SK-N-SH (cell line): ENCODE data around the gene TNFRSF21. TPM values are rescaled to one million over a fixed set of nuclear protein-coding genes. Genes with fewer than 3 reads are reported as not detected.

Experiments used
- CTCF ChIA-PET: fragments of 300-600, 350-600 bp; formaldehyde crosslinking; extraction: SDS; loops from one replicate; lab custom pipeline; 2021; lab: Yijun Ruan, JAX
- POLR2A ChIA-PET: fragments of 350-600 bp; sonication (Branson Sonifier 250); formaldehyde crosslinking; extraction: SDS; loops from one replicate; lab custom pipeline; 2020; ENCODE audit warnings: antibody characterized with exemption, inconsistent platforms; lab: Yijun Ruan, JAX
- DNase-seq: peaks from one replicate; pipeline ENCODE4 v3.0.0; 2012
- H2AFZ ChIP-seq: fragments of 200-600 bp; sonication (generic); 2 replicates; pipeline ENCODE4 v1.8.1; 2016; ENCODE audit warnings: antibody characterized with exemption, mild to moderate bottlenecking, low read depth
- H3F3A ChIP-seq: fragments of 200-600 bp; sonication (generic); replicated peaks from 2 replicates; pipeline ENCODE3; 2016; ENCODE audit warnings: antibody characterized with exemption, mild to moderate bottlenecking; ENCODE audit not compliant: insufficient read depth
- H3K27ac ChIP-seq, 2 experiments: fragments of 200-500 bp in 1 of 2; fragments of 200-600 bp in 1 of 2; sonication (Bioruptor generic) in 1 of 2; sonication (generic), shearing (Covaris generic) in 1 of 2; 2 replicates each; pipeline versions ENCODE4 v1.5.1 to v1.6.1; 2014 to 2016; ENCODE audit warnings: low read depth in 2 of 2, inconsistent platforms in 1 of 2, low read length in 1 of 2, mild to moderate bottlenecking in 1 of 2, mixed read lengths in 1 of 2
- H3K27me3 ChIP-seq: fragments of 200-600 bp; sonication (generic), shearing (Covaris generic); 2 replicates; pipeline ENCODE4 v1.6.1; 2016; ENCODE audit warnings: mixed run types; ENCODE audit not compliant: insufficient read depth
- H3K36me3 ChIP-seq, 2 experiments: fragments of 200-500 bp in 1 of 2; fragments of 200-600 bp in 1 of 2; sonication (Bioruptor generic) in 1 of 2; sonication (generic) in 1 of 2; replicated peaks in 1 of 2; 2 replicates each; pipeline versions ENCODE3 to v1.5.1; 2014 to 2016; ENCODE audit warnings: low read length in 1 of 2, mild to moderate bottlenecking in 1 of 2; ENCODE audit not compliant: insufficient read depth in 2 of 2, control insufficient read depth in 1 of 2
- H3K4me1 ChIP-seq, 2 experiments: fragments of 200-500 bp in 1 of 2; fragments of 200-600 bp in 1 of 2; sonication (Bioruptor generic) in 1 of 2; sonication (generic), shearing (Covaris generic) in 1 of 2; 2 replicates each; pipeline versions ENCODE4 v1.5.1 to v1.6.1; 2014 to 2016; ENCODE audit warnings: low read depth in 1 of 2, low read length in 1 of 2, mixed run types in 1 of 2; ENCODE audit not compliant: insufficient read depth in 2 of 2, control insufficient read depth in 1 of 2
- H3K4me2 ChIP-seq: fragments of 200-600 bp; sonication (generic), shearing (Covaris generic); 2 replicates; pipeline ENCODE4 v1.6.1; 2017; ENCODE audit warnings: mixed run types
- H3K4me3 ChIP-seq, 2 experiments: fragments of 200-500 bp in 1 of 2; fragments of 200-600 bp in 1 of 2; sonication (Bioruptor generic) in 1 of 2; sonication (generic), shearing (Covaris generic) in 1 of 2; 2 replicates each; pipeline versions ENCODE4 v1.5.1 to v1.8.1; 2014 to 2016; ENCODE audit warnings: low read depth in 2 of 2, inconsistent platforms in 1 of 2, low read length in 1 of 2, mild to moderate bottlenecking in 1 of 2, mixed read lengths in 1 of 2, moderate library complexity in 1 of 2
- H3K79me2 ChIP-seq: fragments of 200-600 bp; sonication (generic); 2 replicates; pipeline ENCODE4 v1.8.1; 2017; ENCODE audit warnings: mild to moderate bottlenecking; ENCODE audit not compliant: insufficient read depth
- H3K9ac ChIP-seq: fragments of 200-600 bp; sonication (generic); 2 replicates; pipeline ENCODE4 v1.6.1; 2017; ENCODE audit warnings: mixed run types
- H3K9me2 ChIP-seq: fragments of 200-600 bp; sonication (generic); 2 replicates; pipeline ENCODE4 v1.6.1; 2017; ENCODE audit warnings: mixed run types
- H3K9me3 ChIP-seq: fragments of 200-600 bp; sonication (generic); 2 replicates; pipeline ENCODE4 v1.6.1; 2017; ENCODE audit warnings: mixed run types, mild to moderate bottlenecking, moderate library complexity
- H4K20me1 ChIP-seq: fragments of 200-600 bp; sonication (generic); 2 replicates; pipeline ENCODE4 v1.6.1; 2017; ENCODE audit warnings: mild to moderate bottlenecking, mixed run types; ENCODE audit not compliant: insufficient read depth
- CHD2 ChIP-seq: fragments of 150-350 bp; IDR thresholded peaks from 2 replicates; pipeline ENCODE4 v1.6.1; 2018; ENCODE audit warnings: low read length; ENCODE audit not compliant: partially characterized antibody
- EP300 ChIP-seq, 2 experiments: IDR thresholded peaks; 2 replicates each; pipeline versions ENCODE4 v1.4.0 to v1.6.1; 2012; ENCODE audit warnings: borderline replicate concordance in 1 of 2, low read depth in 1 of 2, low read length in 1 of 2
- EZH2phosphoT487 ChIP-seq: fragments of 200-600 bp; sonication (generic); IDR thresholded peaks from 2 replicates; pipeline ENCODE4 v1.6.1; 2017; ENCODE audit warnings: low read depth, mixed run types, mild to moderate bottlenecking, antibody characterized with exemption, moderate library complexity, borderline replicate concordance
- FOSL2 ChIP-seq: IDR thresholded peaks from 2 replicates; pipeline ENCODE4 v1.4.0; 2012; ENCODE audit warnings: low read depth, mild to moderate bottlenecking, moderate library complexity, borderline replicate concordance
- FOXJ3 ChIP-seq: sonication (generic); formaldehyde crosslinking; IDR thresholded peaks from 2 replicates; pipeline ENCODE4 v1.5.1; 2020; ENCODE audit warnings: mild to moderate bottlenecking, missing genetic modification reagents
- GABPA ChIP-seq: IDR thresholded peaks from 2 replicates; pipeline ENCODE4 v1.4.0; 2012; ENCODE audit warnings: low read depth, mild to moderate bottlenecking
- GATA2 ChIP-seq: sonication (generic); formaldehyde crosslinking; IDR thresholded peaks from 2 replicates; pipeline ENCODE4 v1.5.0; 2020; ENCODE audit warnings: mild to moderate bottlenecking, missing genetic modification reagents
- JUND ChIP-seq: IDR thresholded peaks from 2 replicates; pipeline ENCODE4 v1.4.0; 2012
- NFIC ChIP-seq: IDR thresholded peaks from 2 replicates; pipeline ENCODE4 v1.4.0; 2012; ENCODE audit warnings: borderline replicate concordance
- NRF1 ChIP-seq: IDR thresholded peaks from 2 replicates; pipeline ENCODE4 v1.6.1; 2012; ENCODE audit warnings: low read depth, mild to moderate bottlenecking, low read length
- RCOR1 ChIP-seq: fragments of 150-350 bp; IDR thresholded peaks from 2 replicates; pipeline ENCODE4 v1.6.1; 2017; ENCODE audit warnings: antibody characterized with exemption, low read length
- RXRA ChIP-seq: IDR thresholded peaks from 2 replicates; pipeline ENCODE4 v1.4.0; 2012; ENCODE audit warnings: low read depth, mild to moderate bottlenecking, borderline replicate concordance
- SMC3 ChIP-seq: IDR thresholded peaks from 2 replicates; pipeline ENCODE4 v1.6.1; 2012; ENCODE audit warnings: low read depth, low read length, improper control_type of control experiment
- TCF12 ChIP-seq: IDR thresholded peaks from 2 replicates; pipeline ENCODE4 v1.4.0; 2012
- WGBS: methylation state at CpG from one replicate; pipeline ENCODE4 v1.1.6; 2017; ENCODE audit warnings: low lambda C conversion rate; 5-methylcytosine and 5-hydroxymethylcytosine counted together
- polyA plus RNA-seq, 3 experiments: library from polyadenylated mRNA; depleted of rRNA; stranded (reverse); fragments of >200 nt; gene quantifications; 2 replicates each; pipeline ENCODE4 v1.2.3, GENCODE V29; 2012
- TF ChIP-seq, protein P1 (sequence below): IDR thresholded peaks from 2 replicates; pipeline ENCODE4 v1.4.0; 2012; ENCODE audit warnings: low read depth
- TF ChIP-seq, protein P2 (sequence below): IDR thresholded peaks from 2 replicates; pipeline ENCODE4 v1.4.0; 2012; ENCODE audit warnings: low read depth, borderline replicate concordance
- TF ChIP-seq, protein P3 (sequence below): fragments of 150-350 bp; IDR thresholded peaks from 2 replicates; pipeline ENCODE4 v1.6.1; 2017; ENCODE audit warnings: antibody characterized with exemption, low read length, low read depth, borderline replicate concordance
- TF ChIP-seq, protein P4 (sequence below): fragments of 150-350 bp; IDR thresholded peaks from 2 replicates; pipeline ENCODE4 v1.6.1; 2016; ENCODE audit warnings: mild to moderate bottlenecking, low read depth, low read length
- TF ChIP-seq, protein P5 (sequence below): IDR thresholded peaks from 2 replicates; pipeline ENCODE4; 2012

Gene TNFRSF21
- polyA plus RNA-seq, 1 of the 3 experiments (the other 2 are of a cell fraction) = 9.2 TPM

DNA sequence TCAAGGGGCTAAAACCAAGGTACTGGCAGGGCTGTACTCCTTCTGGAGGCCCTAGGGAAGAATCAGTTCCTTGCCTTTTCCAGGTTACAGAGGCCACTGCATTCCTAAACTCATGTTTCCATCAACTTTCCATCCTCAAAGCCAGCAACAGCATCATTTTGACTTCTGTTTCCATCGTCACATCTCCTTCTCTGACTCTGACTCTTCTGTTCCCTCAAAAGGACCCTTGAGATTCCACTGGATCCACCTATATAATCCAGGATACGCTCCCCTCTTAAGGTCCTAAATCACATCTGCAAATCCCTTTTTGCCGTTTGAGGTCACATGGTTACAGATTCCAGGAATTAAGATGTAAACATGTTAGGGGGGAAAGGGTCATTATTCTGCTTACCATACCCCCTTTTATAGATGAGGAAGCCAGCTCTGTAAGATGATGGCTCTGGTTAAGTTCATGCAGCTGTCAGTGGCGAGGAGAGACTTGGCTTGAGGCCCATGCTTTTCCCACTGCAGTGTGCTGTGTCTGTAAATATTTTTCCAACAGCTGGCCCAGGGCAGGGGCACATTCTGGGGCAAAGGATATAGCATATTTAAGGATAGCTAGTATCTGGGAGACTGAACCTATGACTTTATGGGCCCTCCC, 114.6 kb downstream of the TNFRSF21 start (continued):
- TF ChIP-seq RCOR1 (peak; percentile 23; the same call in 1 of the 2 replicates), GABPA (no peak), GATA2 (CRISPR knock-in tag) (no peak)
- TF ChIP-seq, protein P1, sequence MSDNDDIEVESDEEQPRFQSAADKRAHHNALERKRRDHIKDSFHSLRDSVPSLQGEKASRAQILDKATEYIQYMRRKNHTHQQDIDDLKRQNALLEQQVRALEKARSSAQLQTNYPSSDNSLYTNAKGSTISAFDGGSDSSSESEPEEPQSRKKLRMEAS = no peak
- TF ChIP-seq, protein P2, sequence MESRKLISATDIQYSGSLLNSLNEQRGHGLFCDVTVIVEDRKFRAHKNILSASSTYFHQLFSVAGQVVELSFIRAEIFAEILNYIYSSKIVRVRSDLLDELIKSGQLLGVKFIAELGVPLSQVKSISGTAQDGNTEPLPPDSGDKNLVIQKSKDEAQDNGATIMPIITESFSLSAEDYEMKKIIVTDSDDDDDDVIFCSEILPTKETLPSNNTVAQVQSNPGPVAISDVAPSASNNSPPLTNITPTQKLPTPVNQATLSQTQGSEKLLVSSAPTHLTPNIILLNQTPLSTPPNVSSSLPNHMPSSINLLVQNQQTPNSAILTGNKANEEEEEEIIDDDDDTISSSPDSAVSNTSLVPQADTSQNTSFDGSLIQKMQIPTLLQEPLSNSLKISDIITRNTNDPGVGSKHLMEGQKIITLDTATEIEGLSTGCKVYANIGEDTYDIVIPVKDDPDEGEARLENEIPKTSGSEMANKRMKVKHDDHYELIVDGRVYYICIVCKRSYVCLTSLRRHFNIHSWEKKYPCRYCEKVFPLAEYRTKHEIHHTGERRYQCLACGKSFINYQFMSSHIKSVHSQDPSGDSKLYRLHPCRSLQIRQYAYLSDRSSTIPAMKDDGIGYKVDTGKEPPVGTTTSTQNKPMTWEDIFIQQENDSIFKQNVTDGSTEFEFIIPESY = no peak
- TF ChIP-seq, protein P3, sequence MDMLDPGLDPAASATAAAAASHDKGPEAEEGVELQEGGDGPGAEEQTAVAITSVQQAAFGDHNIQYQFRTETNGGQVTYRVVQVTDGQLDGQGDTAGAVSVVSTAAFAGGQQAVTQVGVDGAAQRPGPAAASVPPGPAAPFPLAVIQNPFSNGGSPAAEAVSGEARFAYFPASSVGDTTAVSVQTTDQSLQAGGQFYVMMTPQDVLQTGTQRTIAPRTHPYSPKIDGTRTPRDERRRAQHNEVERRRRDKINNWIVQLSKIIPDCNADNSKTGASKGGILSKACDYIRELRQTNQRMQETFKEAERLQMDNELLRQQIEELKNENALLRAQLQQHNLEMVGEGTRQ = no peak
- TF ChIP-seq, protein P4, sequence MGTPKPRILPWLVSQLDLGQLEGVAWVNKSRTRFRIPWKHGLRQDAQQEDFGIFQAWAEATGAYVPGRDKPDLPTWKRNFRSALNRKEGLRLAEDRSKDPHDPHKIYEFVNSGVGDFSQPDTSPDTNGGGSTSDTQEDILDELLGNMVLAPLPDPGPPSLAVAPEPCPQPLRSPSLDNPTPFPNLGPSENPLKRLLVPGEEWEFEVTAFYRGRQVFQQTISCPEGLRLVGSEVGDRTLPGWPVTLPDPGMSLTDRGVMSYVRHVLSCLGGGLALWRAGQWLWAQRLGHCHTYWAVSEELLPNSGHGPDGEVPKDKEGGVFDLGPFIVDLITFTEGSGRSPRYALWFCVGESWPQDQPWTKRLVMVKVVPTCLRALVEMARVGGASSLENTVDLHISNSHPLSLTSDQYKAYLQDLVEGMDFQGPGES = no peak

DNA sequence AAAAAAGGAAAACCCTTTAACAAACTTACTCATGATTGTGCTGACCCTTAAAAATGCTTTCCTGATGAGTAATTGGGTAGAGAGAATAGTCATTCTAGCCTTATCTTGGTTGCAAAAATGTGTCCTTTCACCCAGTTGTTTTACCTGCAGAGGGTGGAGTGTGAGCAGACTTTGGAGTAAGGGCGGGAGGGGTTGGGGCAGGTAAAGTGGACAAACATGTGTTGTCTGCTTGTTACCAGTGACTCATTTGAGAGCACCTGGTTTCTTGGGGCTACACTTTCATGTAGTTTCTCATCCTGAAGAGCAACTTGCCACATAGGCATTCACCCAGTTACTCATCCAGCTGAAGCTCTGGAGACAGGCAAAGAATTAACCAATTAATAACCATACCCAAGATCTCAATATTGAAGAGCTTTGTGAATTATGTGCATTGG, 121.1 kb downstream of the TNFRSF21 start:
- Histone ChIP-seq H3K4me1 (peaks cover 0 to 4% of the 10 kb centered on the region in 2 experiments; a peak in 2 of 4 replicates), H3K4me2 (0 out of 2 replicates have a peak overlapping the region, but pooled peaks have one; percentile 50), H3K9me3 (no peaks in the 10 kb centered on the region), H3K36me3 (no peaks in the 10 kb centered on the region), H4K20me1 (no peaks in the 10 kb centered on the region), H3F3A (no peaks in the 10 kb centered on the region), H3K9me2 (no peaks in the 10 kb centered on the region), H3K79me2 (no peaks in the 10 kb centered on the region), H3K4me3 (no peak overlapping the region), H3K9ac (no peak overlapping the region)
- CTCF ChIA-PET = interaction anchor here (1.5 kb wide), 1 partner anchor 121 kb away, joined by 4 read pairs; the partner anchor contains the start of gene TNFRSF21
- WGBS = 90% methylated on average over 1 of the region's 1 CpG
- POLR2A ChIA-PET = no interaction called here
- TF ChIP-seq FOSL2 = peak; percentile 64; the same call in 1 of the 2 replicates
- TF ChIP-seq SMC3 = no peak
- no peak for TF ChIP-seq CHD2
- TF ChIP-seq GABPA = no peak
- TF ChIP-seq, protein P5, sequence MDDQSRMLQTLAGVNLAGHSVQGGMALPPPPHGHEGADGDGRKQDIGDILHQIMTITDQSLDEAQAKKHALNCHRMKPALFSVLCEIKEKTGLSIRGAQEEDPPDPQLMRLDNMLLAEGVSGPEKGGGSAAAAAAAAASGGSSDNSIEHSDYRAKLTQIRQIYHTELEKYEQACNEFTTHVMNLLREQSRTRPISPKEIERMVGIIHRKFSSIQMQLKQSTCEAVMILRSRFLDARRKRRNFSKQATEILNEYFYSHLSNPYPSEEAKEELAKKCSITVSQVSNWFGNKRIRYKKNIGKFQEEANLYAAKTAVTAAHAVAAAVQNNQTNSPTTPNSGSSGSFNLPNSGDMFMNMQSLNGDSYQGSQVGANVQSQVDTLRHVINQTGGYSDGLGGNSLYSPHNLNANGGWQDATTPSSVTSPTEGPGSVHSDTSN = 0 out of 2 replicates have a peak, but pooled peaks have one; percentile 10
- TF ChIP-seq TCF12 = peak; percentile 24; the same call in 1 of the 2 replicates
- TF ChIP-seq EP300 (IDR thresholded peaks at IDR 0.05; ENCODE audit: borderline replicate concordance in 1 of 2, low read depth in 1 of 2, low read length in 1 of 2) = 0 out of 4 replicates have a peak, but pooled peaks of 1 of the 2 experiments have one; percentile 5
- TF ChIP-seq FOXJ3 (CRISPR knock-in tag) = no peak
- TF ChIP-seq NFIC = no peak
- TF ChIP-seq RXRA = peak; percentile 40; the same call in 1 of the 2 replicates
- no peak for TF ChIP-seq EZH2phosphoT487
- TF ChIP-seq JUND = peak; percentile 66
- no peak for TF ChIP-seq NRF1
- TF ChIP-seq, all 33 proteins: peak for 6
- DNase-seq = no peak
- no peak overlapping the region for H3K27ac ChIP-seq
- no peaks in the 10 kb centered on the region for H3K27me3 ChIP-seq
- H2AFZ ChIP-seq = no peak overlapping the region
